ENCODE data around the gene MCHR1.

The MCHR1 gene

GRCh38 chr22:40679964-40680818, 907 bp downstream of the MCHR1 start:
- H3K4me3 ChIP-seq (ENCODE audit: low read depth, low read length) = no peak overlapping the region
- no peak for DNase-seq (ENCODE audit: low read depth)
- TF ChIP-seq CTCF (IDR thresholded peaks at IDR 0.05; ENCODE audit: low read depth, low read length, missing control alignments) = no peak

- no peak for DNase-seq (ENCODE audit: low read depth)
- no peak overlapping the region for H3K4me3 ChIP-seq (ENCODE audit: low read depth, low read length)
- TF ChIP-seq CTCF (IDR thresholded peaks at IDR 0.05; ENCODE audit: low read depth, low read length, missing control alignments) = no peak
These were observed 1.5 kb downstream of the MCHR1 start for GRCh38 chr22:40680819-40681183.

DNA sequence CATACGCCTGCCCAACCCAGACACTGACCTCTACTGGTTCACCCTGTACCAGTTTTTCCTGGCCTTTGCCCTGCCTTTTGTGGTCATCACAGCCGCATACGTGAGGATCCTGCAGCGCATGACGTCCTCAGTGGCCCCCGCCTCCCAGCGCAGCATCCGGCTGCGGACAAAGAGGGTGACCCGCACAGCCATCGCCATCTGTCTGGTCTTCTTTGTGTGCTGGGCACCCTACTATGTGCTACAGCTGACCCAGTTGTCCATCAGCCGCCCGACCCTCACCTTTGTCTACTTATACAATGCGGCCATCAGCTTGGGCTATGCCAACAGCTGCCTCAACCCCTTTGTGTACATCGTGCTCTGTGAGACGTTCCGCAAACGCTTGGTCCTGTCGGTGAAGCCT, 2.2 kb downstream of the MCHR1 start:
- no peak for DNase-seq (ENCODE audit: low read depth)
- no peak for TF ChIP-seq CTCF (IDR thresholded peaks at IDR 0.05; ENCODE audit: low read depth, low read length, missing control alignments)
- H3K4me3 ChIP-seq (ENCODE audit: low read depth, low read length) = no peak overlapping the region

DNA sequence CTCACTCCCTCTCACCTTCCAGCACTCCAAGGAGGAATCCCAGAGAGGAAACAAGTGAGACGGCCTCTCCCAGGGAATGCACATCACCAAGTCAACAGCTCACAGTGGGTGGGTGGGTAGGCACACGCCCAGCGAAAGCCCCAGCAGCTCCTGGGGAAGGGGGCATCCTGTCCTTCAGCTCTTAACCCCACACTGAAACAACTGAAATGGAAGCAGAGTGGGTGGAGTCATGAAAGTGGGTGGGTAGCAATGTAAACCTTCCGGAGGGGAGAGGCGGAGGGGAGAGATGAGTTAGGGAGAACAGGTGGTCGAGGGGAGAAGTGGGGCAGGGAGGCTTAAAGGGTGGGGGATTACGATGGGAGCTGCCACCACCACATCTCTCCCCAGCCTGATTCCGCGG, 5.4 kb downstream of the MCHR1 start:
- DNase-seq (ENCODE audit: low read depth) = no peak
- no peak overlapping the region for H3K4me3 ChIP-seq (ENCODE audit: low read depth, low read length)
- no peak for TF ChIP-seq CTCF (IDR thresholded peaks at IDR 0.05; ENCODE audit: low read depth, low read length, missing control alignments)

DNA sequence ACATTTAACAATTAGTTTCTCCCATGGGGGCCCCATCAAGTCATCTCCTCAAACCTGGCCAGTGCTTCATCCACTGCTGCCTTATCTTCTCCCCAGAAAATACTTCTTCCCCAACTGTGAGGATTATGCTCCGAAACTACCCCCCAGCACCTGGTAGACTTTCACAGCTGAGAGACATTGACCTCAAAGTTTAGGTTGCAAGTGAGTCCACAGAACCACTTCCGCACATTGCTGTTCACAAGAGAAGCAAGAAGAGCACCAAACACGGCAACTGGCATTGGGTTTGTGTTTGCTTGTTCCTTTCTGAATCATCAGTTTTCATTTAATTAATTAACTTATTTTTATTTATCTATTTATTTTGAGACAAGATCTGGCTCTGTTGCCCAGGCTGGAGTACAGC, 6.1 kb downstream of the MCHR1 start:
- TF ChIP-seq CTCF (IDR thresholded peaks at IDR 0.05; ENCODE audit: low read depth, low read length, missing control alignments) = no peak
- DNase-seq (ENCODE audit: low read depth) = no peak
- no peak overlapping the region for H3K4me3 ChIP-seq (ENCODE audit: low read depth, low read length)

DNA sequence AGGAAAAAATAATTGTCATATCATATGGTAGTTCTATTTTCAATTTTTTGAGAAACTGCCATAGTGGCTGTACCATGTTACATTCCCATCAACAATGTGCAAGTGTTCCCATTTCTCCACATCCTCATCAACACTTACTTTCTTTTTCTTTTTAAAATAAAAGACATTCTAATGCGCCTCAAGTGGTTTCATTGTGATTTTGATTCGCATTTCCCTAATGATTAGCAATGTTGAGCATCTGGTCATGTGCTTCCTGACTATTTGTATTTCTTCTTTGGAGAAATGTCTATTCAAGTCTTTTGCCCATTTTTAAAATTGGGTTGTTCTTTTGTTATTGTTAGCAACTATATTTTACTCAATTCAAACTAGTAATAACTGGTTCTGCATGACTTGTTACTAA, 8.4 kb downstream of the MCHR1 start:
- DNase-seq (ENCODE audit: low read depth) = no peak
- no peak overlapping the region for H3K4me3 ChIP-seq (ENCODE audit: low read depth, low read length)
- no peak for TF ChIP-seq CTCF (IDR thresholded peaks at IDR 0.05; ENCODE audit: low read depth, low read length, missing control alignments)

- TF ChIP-seq CTCF (IDR thresholded peaks at IDR 0.05; ENCODE audit: low read depth, low read length, missing control alignments) = no peak
- no peak overlapping the region for H3K4me3 ChIP-seq (ENCODE audit: low read depth, low read length)
- DNase-seq (ENCODE audit: low read depth) = no peak
These were observed 11.1 kb downstream of the MCHR1 start for GRCh38 chr22:40690370-40690769.
